HG02642 (cell line): Measurements from ENCODE around the gene CNTN5.

Source experiments
- ATAC-seq: cut with Tn5 transposase; IDR thresholded peaks from one replicate; pipeline ENCODE4 v1.9.1; 2021; ENCODE audit warnings: mild to moderate bottlenecking; ENCODE audit not compliant: unreplicated experiment, poor library complexity

Gene CNTN5

DNA sequence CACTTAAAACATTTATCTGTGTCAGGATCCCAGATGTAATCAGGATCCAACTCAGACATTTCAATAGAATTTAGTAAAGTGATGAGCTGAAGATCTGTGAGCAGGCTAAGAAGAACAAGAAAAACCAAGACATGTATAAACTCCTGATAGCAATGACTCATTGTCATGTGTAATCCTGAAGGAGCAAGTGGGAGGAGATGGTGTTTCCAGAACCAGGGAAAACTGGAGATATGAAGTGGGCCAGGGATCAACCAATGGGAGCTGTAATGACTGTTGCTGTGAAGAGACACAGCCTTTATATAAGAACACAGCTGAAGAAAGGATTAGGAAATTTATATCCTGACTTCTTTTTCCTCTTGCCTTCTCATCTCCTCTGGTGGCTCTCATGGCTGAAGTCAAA lies 983.8 kb downstream of the CNTN5 start:
- no peak for ATAC-seq

DNA sequence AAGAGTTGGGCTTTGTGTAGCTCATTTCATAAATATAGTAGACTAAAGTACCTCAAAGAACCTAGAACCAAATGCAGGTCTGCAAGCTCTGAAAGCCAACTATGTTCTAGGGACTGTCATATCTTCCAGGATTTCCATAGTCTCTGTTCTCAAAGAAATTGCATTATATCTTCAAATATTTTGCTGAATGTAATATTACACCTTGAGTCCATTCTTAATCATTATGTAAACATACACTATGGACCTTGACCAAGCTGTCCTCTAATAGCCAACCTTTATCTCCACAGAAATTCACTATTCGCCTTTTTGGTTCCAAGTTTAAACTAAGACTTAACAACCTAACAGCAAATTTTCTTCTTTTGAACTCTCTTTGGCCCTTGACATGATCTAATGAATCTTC lies 987.7 kb downstream of the CNTN5 start:
- ATAC-seq = no peak

DNA sequence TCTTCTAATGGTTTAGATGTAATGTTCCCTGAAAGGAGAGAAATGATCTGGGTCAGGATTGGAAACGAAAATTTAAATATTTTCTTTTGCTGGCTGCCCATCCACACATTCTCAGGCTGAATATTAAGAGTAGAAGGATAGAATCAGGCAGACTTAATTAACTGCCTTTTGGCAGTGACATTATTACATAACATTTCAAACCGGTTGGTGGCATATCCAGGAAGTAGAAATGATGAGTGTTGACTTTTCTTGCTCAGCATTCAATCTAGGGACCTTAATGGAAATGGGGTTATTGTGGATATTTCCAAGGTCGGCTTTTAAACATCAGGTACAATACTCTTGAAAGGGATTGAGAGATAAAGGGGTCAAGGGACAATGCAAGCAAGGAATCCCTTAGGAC lies 989.0 kb downstream of the CNTN5 start:
- no peak for ATAC-seq

DNA sequence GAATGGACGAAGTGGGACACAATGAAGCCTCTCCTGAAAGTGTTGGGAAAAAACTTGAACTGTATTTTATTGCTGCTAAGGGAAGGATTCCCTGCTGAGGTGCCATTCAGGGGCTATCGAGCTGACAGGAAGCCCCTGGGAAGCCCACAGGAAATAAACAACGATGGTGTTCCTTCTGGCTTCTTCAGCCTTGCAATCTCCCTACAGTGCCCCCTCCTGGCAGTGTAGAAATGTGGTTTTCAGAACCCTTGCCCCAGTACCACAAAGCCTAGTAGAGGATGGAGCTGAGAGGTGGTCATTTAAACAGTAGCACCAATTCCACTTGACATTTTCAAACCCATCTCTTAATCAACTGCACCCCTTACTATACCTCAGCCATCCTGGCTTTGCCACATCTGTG lies 989.6 kb downstream of the CNTN5 start:
- no peak for ATAC-seq

DNA sequence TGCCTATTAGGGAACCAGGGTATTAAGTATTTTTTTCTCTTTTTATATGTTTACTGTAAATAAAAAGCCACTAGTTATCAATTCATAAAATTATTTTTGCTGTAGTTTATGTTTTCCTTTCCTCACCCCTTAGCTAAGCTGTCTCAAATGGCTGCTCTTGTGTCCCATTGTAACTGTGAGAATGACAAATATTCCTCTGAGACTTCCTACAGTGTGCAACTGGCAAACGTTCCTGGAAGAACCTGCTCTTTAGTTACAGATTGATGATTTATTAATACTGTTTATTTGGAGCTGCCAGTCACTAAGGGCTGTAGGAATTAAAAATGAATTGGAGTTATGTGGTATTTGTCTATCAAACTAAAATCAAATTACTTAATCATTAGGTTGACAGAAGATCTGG lies 990.9 kb downstream of the CNTN5 start:
- no peak for ATAC-seq

DNA sequence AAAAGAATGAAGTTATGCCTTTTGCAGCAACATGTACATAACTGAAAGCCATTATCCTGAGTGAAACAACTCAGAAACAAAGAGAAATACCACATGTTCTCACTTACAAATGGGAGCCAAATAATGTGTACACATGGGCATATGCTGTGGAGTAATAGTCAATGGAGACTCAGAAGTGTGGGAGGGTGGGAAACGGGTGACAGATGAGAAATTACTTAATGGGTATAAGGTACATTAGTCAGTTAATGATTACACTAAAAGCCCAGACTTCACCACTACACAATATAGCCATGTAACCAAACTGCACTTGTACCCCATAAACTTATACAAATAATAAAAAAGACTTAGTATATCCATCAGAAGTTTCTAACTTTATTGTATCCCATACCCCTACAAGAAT lies 992.3 kb downstream of the CNTN5 start:
- no peak for ATAC-seq

DNA sequence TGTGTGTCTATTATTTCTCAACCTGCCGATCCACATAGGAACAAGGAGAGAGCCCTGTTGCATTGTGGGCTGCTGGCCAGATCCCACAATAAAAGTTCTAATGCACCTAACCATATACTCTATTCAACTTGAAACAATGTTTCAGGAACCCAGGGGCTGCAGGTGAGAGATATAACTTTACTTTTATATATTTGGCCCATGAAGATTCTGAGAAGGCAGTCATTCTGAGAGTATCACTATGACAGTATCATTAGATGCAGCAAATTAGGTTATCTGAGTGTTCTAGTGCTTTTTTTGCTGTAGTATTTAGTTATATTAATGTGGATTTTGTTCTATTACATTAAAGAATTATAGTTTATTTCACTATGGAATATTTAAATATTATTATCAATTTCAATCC lies 1011.2 kb downstream of the CNTN5 start:
- peak; percentile 45 for ATAC-seq

DNA sequence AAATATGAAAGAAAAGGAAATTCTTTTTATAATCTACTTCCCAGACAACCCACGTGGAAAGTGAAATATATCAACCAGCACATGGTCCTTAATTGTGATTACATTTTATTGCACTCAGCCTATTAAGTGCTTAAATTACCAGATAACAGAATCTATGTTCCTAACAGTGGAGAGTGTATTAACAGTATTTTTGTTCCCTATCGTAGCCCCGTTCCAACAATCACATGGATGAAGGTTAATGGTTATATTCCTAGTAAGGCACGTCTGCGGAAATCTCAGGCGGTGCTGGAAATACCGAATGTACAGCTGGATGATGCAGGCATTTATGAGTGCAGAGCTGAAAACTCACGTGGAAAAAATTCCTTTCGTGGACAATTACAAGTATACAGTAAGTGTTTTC lies 1040.3 kb downstream of the CNTN5 start:
- ATAC-seq = no peak

DNA sequence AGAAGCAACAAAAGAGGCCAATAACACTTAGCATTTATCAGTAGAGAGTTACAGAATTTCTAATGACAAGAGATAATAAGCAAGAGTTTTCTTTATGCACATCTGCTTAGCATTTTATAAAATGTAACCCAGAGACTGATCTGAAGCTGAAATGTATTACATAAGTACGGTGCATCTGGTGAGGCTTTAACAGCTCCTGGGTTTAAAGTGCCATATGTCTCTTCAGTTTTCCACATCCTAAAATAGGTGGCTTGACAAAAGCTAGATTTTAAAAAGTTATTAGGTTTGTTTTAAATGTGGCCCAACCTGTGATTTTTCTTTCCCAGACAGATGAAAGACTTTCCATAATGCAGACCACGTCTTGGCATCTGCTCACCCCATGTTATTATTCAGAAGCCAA lies 1045.7 kb downstream of the CNTN5 start:
- ATAC-seq = no peak

DNA sequence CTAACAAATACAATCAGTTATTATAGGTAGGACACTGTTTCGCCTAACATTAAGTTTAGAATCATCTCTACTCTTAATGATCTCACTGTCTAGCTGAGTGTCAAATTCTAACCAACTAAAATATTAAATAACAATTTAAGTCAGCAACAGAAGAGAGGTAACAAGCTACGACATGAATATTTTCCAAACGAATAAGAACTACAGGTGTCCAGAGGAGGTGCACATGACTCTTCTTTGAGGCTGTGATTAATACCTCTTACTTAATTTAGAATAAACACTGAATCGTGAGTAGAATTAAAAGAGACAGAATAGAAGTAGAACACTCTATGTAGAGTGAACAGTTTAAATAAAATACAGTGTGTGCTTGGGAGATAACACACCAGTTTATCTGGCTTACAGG lies 1047.4 kb downstream of the CNTN5 start:
- ATAC-seq = no peak

DNA sequence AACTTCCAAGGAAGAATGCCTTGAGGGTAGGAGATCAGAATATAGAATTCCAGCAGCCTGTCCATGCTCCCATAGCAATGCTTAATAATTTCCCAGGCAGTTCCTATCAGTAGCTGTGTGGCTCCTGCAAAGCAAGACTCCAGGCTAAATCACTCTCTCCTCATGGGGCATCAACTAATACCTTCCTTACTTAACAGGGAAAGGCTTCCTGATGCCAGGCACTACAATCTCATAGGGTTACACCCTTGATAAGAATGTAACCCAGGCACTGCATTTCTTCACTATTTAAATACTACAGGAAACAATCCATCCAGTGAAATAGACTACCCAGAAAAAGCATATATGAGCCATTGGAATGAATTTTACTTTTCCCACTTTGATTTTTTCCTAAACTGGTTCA lies 1051.4 kb downstream of the CNTN5 start:
- no peak for ATAC-seq

DNA sequence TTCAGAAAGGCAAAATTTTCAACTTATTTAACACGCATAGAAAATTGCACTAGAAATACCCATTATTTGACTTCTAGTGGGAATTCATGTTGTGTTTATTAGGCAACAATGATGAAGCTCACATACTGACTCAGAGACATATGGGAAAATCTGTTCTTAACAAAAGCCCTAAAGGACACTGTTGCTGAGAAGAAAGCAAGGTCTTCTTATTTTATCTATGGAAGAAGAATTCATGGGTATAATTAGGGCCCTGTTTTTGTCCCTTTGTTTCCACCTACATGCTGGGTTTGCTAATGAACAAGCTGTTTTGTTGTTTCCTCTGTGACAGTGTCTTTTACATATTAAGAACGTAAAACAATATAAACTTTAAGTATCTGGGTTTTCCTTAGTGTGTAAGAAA lies 1059.6 kb downstream of the CNTN5 start:
- ATAC-seq = no peak

DNA sequence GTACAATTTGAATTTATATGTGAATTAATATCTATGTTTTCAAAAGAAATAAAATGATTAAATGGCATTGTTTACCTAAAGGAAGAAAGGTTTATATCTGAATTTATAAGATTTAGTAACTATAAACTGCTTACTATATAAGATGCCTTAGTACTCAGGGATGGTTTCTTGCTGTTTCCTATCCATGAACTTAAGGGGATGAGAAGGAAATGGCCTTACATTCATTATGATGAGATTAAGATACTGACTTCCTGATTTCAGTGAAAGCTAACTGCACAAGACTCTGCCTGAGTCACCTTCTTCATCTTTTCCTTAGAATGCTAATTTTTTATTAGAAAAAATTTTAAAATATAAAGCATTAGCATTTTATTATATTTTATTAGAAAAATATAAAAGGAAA lies 1060.1 kb downstream of the CNTN5 start:
- ATAC-seq = no peak

DNA sequence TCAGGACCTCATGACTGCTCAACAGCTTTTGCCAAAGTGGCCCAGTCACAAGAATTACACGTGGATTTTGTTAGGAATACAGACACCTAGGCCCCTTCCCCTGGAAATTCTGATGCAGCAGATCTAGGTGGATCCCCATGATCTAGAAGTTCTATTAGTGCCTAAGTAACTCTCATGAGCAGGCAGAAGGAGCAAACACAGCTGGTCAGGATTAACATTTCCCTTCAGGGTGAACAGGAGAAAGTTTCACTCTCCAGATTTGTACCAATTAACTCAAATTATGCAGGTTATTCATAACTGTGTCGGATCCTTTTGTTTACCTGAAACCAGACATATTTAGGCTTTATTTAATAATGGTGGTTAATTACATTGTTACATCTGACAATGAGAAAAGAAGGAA lies 1072.9 kb downstream of the CNTN5 start:
- ATAC-seq = no peak

DNA sequence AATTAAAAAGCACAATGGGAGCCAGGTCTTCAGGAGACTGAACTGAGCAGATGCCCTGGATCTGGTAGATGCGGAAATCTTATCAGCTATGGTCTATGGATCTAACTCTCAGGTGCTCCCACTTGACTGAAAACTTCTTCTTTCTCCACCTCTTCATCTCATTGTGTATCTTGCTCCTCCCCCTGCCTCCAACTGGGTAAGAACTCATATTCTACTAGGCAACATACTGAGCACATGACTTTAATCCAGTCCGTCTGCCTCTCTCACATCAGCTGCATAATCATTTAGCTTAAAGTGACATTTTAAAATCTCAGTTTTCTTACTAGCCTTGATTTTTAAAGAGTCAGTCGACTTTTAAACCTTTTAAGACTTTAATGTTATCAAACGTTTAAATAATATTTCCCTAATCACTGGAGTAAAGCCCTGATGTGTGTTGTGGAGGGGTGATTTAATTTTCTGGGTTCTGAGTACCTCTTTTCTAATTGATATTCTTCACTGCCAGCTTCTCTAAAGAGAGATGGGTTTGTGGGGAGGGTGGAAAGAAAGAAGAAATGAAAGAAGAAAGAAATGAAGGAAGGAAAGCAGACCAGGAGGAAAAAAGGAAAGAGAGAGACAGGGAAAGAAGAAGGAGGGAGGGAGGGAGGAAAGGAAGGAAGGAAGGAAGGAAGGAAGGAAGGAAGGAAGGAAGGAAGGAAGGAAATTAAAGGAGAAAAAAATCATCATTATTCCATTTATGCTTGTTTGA lies 1073.5 kb downstream of the CNTN5 start:
- ATAC-seq = no peak

DNA sequence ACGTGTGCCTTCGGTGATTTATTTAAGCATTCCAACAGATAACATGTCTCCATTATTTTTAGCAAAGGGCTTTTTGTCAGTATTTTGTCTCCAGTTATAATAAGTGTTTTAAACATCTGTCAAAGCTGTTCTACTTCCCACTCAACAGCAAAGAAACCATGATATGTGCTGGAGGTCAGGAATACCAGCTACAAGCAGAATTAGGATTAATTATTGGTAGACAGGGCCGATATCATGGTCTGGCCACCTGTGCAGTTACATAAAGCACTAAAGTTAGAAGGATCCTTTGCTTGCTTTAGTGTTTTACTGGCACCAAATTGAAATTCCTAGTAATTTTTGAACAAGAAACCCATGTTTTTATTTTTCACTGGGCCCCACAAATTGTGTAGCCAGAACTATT lies 1075.1 kb downstream of the CNTN5 start:
- ATAC-seq = no peak

DNA sequence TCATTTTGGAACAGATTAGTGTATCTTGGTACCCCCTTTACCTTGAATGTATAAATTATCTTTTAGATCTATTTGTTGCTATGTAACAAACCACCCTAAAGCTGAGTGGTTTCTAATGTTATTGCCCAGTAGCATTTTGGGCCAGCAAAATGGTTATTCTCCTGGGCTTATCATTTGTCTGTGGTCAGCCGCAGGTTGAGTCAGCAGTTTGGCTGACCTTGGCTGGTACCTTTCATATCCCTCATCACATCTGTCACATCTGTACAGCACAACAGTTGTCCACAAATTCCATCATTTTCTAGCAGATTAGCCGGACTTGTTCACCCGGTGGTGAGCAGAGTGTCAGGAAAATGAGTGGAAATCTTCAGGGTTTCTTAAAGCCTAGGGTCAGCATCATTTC lies 1077.8 kb downstream of the CNTN5 start:
- no peak for ATAC-seq

DNA sequence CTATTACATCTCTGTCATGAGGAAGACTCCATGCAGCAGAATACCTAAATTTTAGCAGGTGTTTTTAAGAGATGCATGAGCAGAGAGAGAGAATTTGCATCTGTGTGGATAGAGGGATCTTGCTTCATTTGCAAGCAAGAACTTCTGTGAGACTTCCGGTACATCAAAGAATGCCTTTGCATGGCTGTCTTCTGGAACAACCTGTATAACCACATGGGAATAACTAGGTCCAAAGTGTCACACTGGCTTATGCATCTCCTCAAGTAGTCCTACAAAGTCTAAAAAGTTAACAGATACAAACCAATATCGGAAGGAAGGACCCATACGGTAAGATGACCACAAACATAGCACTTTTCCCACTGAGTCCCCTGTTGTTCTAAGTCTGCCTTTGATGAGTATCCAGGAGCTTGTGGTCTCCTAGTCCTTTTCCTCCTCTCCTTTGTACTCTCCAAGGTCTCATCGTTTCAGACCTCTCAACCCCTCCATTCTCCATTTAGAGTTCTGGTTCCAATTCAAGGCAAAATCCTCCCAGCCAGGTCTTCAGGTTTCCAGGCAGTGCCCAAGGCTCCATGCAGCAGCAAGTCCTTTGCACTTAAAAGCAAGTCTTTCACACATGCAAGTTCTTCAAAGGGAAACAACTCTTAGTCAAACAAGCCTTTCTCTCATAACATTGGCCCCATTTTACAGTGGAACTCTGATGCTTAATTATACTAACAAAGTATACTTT lies 1084.7 kb downstream of the CNTN5 start:
- no peak for ATAC-seq

DNA sequence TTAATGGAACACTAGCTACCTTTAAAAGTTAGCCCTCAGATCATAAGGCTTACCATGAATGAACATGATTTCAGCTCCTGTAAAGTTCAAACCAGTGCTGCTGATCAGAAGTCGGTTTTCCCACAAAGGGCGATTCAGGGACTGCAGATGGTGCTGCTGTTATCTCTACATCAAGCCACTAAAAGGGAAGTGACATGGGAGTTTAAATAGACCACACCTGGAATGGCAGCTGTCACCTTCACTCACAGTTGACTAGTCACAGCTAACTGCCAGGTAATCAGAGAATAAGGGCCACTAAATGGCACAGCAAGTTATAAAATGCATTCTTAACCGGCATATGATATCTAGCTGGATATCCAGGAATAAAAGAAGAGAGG lies 1085.2 kb downstream of the CNTN5 start:
- ATAC-seq = no peak

DNA sequence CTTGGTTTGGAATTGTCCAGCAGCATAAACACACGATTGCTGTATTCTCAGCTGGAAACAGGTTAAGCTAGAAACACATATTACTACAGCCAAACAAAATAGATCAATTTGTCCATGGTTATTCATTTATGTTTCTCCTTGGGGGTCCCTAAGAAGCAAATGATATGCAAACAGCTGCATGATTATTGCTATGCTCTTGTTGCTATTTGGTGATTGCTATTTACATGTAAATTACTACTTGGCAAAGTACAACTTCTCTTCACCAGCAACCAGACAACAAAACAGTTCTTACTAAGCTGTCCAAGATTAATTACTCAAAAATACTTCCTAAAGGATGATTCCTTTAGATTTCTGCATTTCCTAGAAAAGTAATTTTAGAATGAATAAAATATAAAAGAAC lies 1098.4 kb downstream of the CNTN5 start:
- ATAC-seq = no peak

DNA sequence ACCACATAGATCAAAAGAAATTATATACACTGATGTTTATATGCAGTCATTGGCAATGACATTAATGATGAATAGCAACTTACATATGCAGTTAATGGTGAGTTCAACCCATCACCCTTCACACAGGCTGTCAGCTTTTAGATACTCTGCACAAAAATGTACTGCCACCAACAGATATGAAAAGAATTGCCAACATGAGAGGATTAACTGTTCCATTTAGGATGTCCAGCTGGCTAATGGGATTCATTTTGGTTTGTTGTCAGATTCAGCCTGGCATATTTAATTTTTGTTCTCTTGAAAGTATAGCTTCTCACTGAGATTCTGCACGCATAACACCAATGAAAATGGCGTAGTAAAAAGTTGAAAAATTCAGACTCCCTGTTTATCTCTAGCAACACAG lies 1112.4 kb downstream of the CNTN5 start:
- ATAC-seq = no peak

DNA sequence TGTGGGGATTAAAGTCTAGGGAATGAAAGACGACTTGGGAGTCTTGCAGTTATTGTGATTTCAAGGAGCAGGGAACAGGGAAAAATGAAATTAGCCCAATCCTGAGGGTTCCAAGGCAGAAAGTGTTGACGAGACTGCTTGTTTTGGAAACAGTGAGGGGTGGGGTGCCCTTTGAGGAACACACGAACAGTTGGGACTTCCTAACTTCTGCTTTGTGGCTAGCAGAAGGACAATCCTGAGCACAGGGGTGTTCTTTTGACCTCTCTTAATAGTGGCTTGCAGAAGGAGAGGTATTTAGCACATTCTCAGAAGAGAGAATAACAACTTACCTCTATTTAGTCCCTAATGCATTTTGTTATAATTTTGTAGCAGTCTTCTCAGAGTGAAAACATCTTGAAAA lies 1120.5 kb downstream of the CNTN5 start:
- no peak for ATAC-seq
